GM23338 (cell line): ENCODE results near the gene SCN4A. TPM values are rescaled to one million over a fixed set of nuclear protein-coding genes. Genes with fewer than 3 reads are reported as not detected.

Source experiments
- ATAC-seq: fragments of 200-7000 bp; cut with Tn5 transposase; 3 replicates; pipeline ENCODE4 v1.9.1; 2020
- DNase-seq: peaks from one replicate; pipeline ENCODE4 v3.0.0-alpha.2; 2015; ENCODE audit warnings: low spot score
- H2AFZ ChIP-seq: fragments of 200-600 bp; sonication (generic); 2 replicates; pipeline ENCODE4 v1.8.0; 2016; ENCODE audit warnings: antibody characterized with exemption, mild to moderate bottlenecking, moderate library complexity
- H3F3A ChIP-seq: fragments of 200-600 bp; sonication (generic); replicated peaks from 2 replicates; pipeline ENCODE4 v1.8.0; 2017; ENCODE audit warnings: antibody characterized with exemption, mixed run types, low read depth
- H3K27ac ChIP-seq: fragments of 200-600 bp; sonication (generic); 2 replicates; pipeline ENCODE4 v1.6.1; 2016; ENCODE audit warnings: low read depth
- H3K27me3 ChIP-seq: fragments of 200-600 bp; sonication (generic); 2 replicates; pipeline ENCODE4 v1.8.0; 2016; ENCODE audit warnings: mild to moderate bottlenecking, mixed run types, moderate library complexity; ENCODE audit not compliant: insufficient read depth
- H3K36me3 ChIP-seq: fragments of 200-600 bp; sonication (generic); 2 replicates; pipeline ENCODE4 v1.8.0; 2016; ENCODE audit warnings: mild to moderate bottlenecking; ENCODE audit not compliant: insufficient read depth
- H3K4me1 ChIP-seq: fragments of 200-600 bp; sonication (generic); 2 replicates; pipeline ENCODE4 v1.8.0; 2016; ENCODE audit warnings: mild to moderate bottlenecking, moderate library complexity; ENCODE audit not compliant: insufficient read depth
- H3K4me2 ChIP-seq: fragments of 200-600 bp; sonication (generic); 2 replicates; pipeline ENCODE4 v1.7.1; 2017; ENCODE audit warnings: mixed run types
- H3K4me3 ChIP-seq: fragments of 200-600 bp; sonication (generic); 2 replicates; pipeline ENCODE4 v1.6.1; 2016; ENCODE audit warnings: mixed run types
- H3K79me2 ChIP-seq: fragments of 200-600 bp; sonication (generic); replicated peaks from 2 replicates; pipeline ENCODE4 v1.8.0; 2017; ENCODE audit warnings: mild to moderate bottlenecking; ENCODE audit not compliant: insufficient read depth
- H3K9me2 ChIP-seq: fragments of 200-600 bp; sonication (generic); 2 replicates; pipeline ENCODE4 v1.8.0; 2017; ENCODE audit not compliant: insufficient read depth
- H4K20me1 ChIP-seq: fragments of 200-600 bp; sonication (generic); replicated peaks from 2 replicates; pipeline ENCODE4 v1.8.0; 2017; ENCODE audit warnings: mild to moderate bottlenecking; ENCODE audit not compliant: insufficient read depth
- H3K27ac Mint-ChIP-seq: 2 replicates; pipeline ENCODE4 v1.8.0; 2020; ENCODE audit warnings: inconsistent platforms, mild to moderate bottlenecking, moderate library complexity, mixed read lengths
- H3K27me3 Mint-ChIP-seq: 3 replicates; pipeline ENCODE4 v1.8.0; 2022; ENCODE audit warnings: low read depth, mild to moderate bottlenecking, moderate library complexity, mixed read lengths, inconsistent platforms; ENCODE audit not compliant: insufficient read depth, poor library complexity
- H3K36me3 Mint-ChIP-seq: 3 replicates; pipeline ENCODE4 v1.8.0; 2021; ENCODE audit warnings: low read depth, mild to moderate bottlenecking, inconsistent platforms, moderate library complexity, mixed read lengths
- H3K4me1 Mint-ChIP-seq: 3 replicates; pipeline ENCODE4 v1.8.0; 2020; ENCODE audit warnings: mild to moderate bottlenecking, inconsistent platforms, mixed read lengths
- H3K4me3 Mint-ChIP-seq: 3 replicates; pipeline ENCODE4 v1.8.0; 2021; ENCODE audit warnings: moderate library complexity, mild to moderate bottlenecking, inconsistent platforms, mixed read lengths
- H3K9me3 Mint-ChIP-seq: 3 replicates; pipeline ENCODE4 v1.8.0; 2020; ENCODE audit warnings: moderate library complexity, mild to moderate bottlenecking, inconsistent platforms, mixed read lengths
- CREB1 ChIP-seq: fragments of 250-450 bp; sonication (Bioruptor Pico); IDR thresholded peaks from 2 replicates; pipeline ENCODE4 v1.5.0; 2020; ENCODE audit warnings: low read depth, mild to moderate bottlenecking, moderate library complexity
- CTCF ChIP-seq, 2 experiments: fragments of 200-600 bp in 1 of 2; sonication (generic) in 1 of 2; conservative IDR thresholded peaks; 2 replicates each; pipeline versions ENCODE4 v1.5.1 to v1.6.1; 2016 to 2017; ENCODE audit warnings: antibody characterized with exemption in 2 of 2, low read depth in 2 of 2, mild to moderate bottlenecking in 2 of 2, moderate library complexity in 1 of 2
- ETS1 ChIP-seq: IDR thresholded peaks from 2 replicates; pipeline ENCODE4 v1.6.1; 2016; ENCODE audit warnings: antibody characterized with exemption
- EZH2 ChIP-seq: fragments of 200-600 bp; sonication (generic); IDR thresholded peaks from one replicate; pipeline ENCODE4 v1.8.0; 2017; ENCODE audit warnings: antibody characterized with exemption, mild to moderate bottlenecking, low read depth; ENCODE audit not compliant: unreplicated experiment
- EZH2phosphoT487 ChIP-seq: fragments of 200-600 bp; sonication (generic); IDR thresholded peaks from one replicate; pipeline ENCODE4 v1.8.1; 2018; ENCODE audit warnings: antibody characterized with exemption; ENCODE audit not compliant: unreplicated experiment
- JUNB ChIP-seq: IDR thresholded peaks from one replicate; pipeline ENCODE4 v1.6.1; 2016; ENCODE audit warnings: antibody characterized with exemption; ENCODE audit not compliant: unreplicated experiment
- NANOG ChIP-seq: IDR thresholded peaks from 2 replicates; pipeline ENCODE4 v1.6.1; 2016; ENCODE audit warnings: antibody characterized with exemption, borderline replicate concordance
- POLR2AphosphoS5 ChIP-seq: IDR thresholded peaks from 2 replicates; pipeline ENCODE4 v1.6.1; 2016; ENCODE audit warnings: antibody characterized with exemption, low read depth
- REST ChIP-seq: IDR thresholded peaks from one replicate; pipeline ENCODE4 v1.6.1; 2018; ENCODE audit warnings: antibody characterized with exemption; ENCODE audit not compliant: unreplicated experiment
- polyA plus RNA-seq: library from polyadenylated mRNA; unstranded; fragments of >200 nt; fragmentation: Nextera tagmentation; extraction: Ambion mirVana; gene quantifications from 2 replicates; pipeline ENCODE4 v1.2.1, GENCODE V29; 2016
- total RNA-seq: library from RNA; depleted of rRNA; stranded (reverse); fragments of >200 nt; shearing (Covaris generic); gene quantifications from 2 replicates; pipeline ENCODE4 v1.2.3, GENCODE V29; 2014

SCN4A gene
- total and polyA plus RNA-seq, 2 experiments from 2014 or later: 2.3 to 7.9 TPM

GRCh38 chr17:63943745-63944144 is 29.0 kb downstream of the SCN4A start:
- H3K4me1 Mint-ChIP-seq: peaks cover 2% of the 10 kb centered on the region; the same call in 2 of the 3 replicates
- Histone ChIP-seq H3K4me1 (no peaks in the 10 kb centered on the region), H3K4me3 (no peak overlapping the region), H2AFZ (no peak overlapping the region), H3K36me3 (no peaks in the 10 kb centered on the region), H3K27ac (no peak overlapping the region), H3K79me2 (no peaks in the 10 kb centered on the region), H3K27me3 (no peaks in the 10 kb centered on the region), H3K4me2 (no peak overlapping the region), H3K9me2 (no peaks in the 10 kb centered on the region), H4K20me1 (no peaks in the 10 kb centered on the region), H3F3A (no peaks in the 10 kb centered on the region)
- H3K9me3 Mint-ChIP-seq: no peaks in the 10 kb centered on the region; the same call in 2 of the 3 replicates
- H3K4me3 Mint-ChIP-seq: no peak overlapping the region
- H3K27ac Mint-ChIP-seq: no peak overlapping the region
- no peaks in the 10 kb centered on the region for H3K27me3 Mint-ChIP-seq
- H3K36me3 Mint-ChIP-seq: peaks cover 33% of the 10 kb centered on the region
- peak; percentile 34 for ATAC-seq
- no peak for TF ChIP-seq EZH2phosphoT487
- no peak for TF ChIP-seq CREB1
- no peak for TF ChIP-seq REST
- no peak for TF ChIP-seq JUNB
- TF ChIP-seq CTCF (conservative IDR thresholded peaks at IDR 0.05; ENCODE audit: low read depth in 2 of 2): peak; percentile 19 to 36
- peak; percentile 51 for DNase-seq

GRCh38 chr17:63942309-63942985 is 30.3 kb downstream of the SCN4A start:
- H3K27ac ChIP-seq: no peak overlapping the region
- no peaks in the 10 kb centered on the region; the same call in 2 of the 3 replicates for H3K9me3 Mint-ChIP-seq
- no peak overlapping the region for H3K4me3 Mint-ChIP-seq
- TF ChIP-seq POLR2AphosphoS5 (no peak), CREB1 (no peak), REST (no peak), NANOG (no peak), EZH2 (no peak), ETS1 (no peak), JUNB (no peak)

More at GRCh38 chr17:63942309-63942985, 30.3 kb downstream of the SCN4A start:
- Histone ChIP-seq H4K20me1 (no peaks in the 10 kb centered on the region), H3K79me2 (no peaks in the 10 kb centered on the region), H2AFZ (no peak overlapping the region), H3F3A (no peaks in the 10 kb centered on the region), H3K9me2 (no peaks in the 10 kb centered on the region), H3K4me1 (no peaks in the 10 kb centered on the region), H3K4me3 (no peak overlapping the region), H3K36me3 (no peaks in the 10 kb centered on the region), H3K4me2 (no peak overlapping the region), H3K27me3 (no peaks in the 10 kb centered on the region)
- DNase-seq: no peak
- H3K27ac Mint-ChIP-seq: no peak overlapping the region
- H3K4me1 Mint-ChIP-seq: peaks cover 2% of the 10 kb centered on the region; the same call in 2 of the 3 replicates
- no peak for ATAC-seq
- peaks cover 2% of the 10 kb centered on the region for H3K27me3 Mint-ChIP-seq
- H3K36me3 Mint-ChIP-seq: peaks cover 33% of the 10 kb centered on the region
